HG02973 (cell line): ENCODE measurements around the gene YWHAH.

Source experiments
- ATAC-seq: cut with Tn5 transposase; IDR thresholded peaks from one replicate; pipeline ENCODE4 v1.9.1; 2021; ENCODE audit warnings: moderate library complexity; ENCODE audit not compliant: unreplicated experiment

YWHAH gene

GRCh38 chr22:31943978-31944699 is at the start of gene YWHAH:
TSS of gene YWHAH (plus strand) at chr22:31944535. CDS start at chr22:31944734, 199 bp downstream.
- ATAC-seq = peak; percentile 58

GRCh38 chr22:31895411-31896123 is 48.8 kb upstream of the YWHAH start:
- ATAC-seq = no peak

- no peak for ATAC-seq
These were observed 47.9 kb upstream of the YWHAH start for GRCh38 chr22:31896472-31896871.

DNA sequence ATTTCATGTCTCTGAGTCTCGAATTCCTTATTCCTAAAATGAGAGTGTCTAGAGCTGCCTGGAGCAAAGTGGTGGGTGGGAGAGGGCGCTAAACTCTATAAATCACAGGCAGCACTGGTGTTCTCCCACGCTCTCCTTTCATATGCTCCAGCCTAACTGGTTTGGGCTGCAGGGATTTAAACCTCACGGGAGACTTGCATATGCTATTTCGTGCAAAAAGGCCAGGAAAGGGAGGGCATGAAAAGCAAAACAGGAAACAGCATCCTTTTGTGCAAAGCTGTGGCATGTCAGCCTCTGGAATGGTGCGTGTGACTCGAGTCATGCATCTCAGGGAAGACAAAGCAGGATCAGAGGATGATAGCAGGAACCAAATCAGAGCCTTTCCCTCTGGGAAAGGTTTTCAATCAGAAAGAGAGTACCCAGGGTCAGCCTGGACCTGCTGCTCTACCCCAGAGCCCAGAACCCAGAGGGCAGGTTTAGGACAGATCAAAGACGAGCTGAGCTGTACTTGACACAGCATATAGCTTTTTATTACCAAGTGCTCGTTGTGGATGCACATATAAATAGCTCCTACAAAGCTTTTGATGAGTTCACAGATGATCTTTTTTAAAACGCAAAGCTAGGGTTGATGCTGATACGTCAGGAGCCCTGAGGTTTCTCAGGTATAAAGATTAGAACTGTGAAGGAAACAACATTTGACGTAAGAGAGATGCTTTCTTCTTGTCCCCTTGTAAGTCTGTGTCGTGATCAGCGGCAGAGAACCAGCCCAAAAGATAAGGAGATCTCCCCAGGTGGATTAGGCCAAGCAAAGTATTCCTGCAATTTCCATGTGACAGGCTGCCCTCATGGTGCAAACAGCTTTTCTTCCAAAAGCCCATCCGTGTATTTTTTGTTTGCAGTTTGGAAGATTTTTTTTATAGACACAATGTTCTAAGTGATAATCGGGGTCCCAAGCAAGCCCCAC is 46.2 kb upstream of the YWHAH start:
- ATAC-seq = no peak

GRCh38 chr22:31898926-31899325 is 45.4 kb upstream of the YWHAH start:
- no peak for ATAC-seq

- ATAC-seq = no peak
These were observed 44.7 kb upstream of the YWHAH start for GRCh38 chr22:31899669-31900068.

DNA sequence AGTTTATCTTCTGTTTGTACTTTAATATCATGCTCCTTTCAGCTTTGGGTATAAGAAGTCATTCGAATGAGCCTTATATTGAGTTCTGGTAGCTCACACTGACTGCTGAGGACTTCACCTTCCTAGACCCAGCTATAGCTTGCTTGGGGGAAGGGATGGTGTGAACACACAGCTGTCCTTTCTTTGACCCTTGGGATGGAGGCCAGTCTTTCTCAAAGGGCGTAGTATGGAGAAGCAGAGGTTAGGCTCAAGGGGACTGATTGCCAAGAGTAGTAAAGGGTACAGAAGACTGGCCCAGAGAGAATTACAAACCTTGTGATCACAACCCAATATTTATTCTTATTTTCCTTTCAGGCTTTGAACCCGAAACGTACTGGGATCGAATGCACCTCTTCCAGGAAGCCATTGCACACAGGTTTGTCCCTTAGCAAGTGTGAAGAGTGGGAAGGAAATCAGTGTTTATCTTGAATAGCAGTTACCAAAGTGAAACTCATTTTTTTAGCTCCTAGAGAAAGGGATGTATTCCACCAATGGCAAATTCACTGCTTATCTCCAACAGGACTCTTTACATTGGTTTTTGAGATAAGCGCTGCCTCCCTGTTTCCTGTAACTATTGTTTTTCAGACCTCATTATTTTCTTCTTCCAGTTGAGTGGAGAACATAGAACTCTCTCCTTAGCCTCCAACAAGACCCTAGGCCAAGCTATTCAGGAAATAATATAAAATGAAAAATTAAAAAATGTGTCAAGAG is 42.8 kb upstream of the YWHAH start:
- no peak for ATAC-seq

- ATAC-seq = no peak
These were observed 39.7 kb upstream of the YWHAH start for GRCh38 chr22:31904651-31905050.

DNA sequence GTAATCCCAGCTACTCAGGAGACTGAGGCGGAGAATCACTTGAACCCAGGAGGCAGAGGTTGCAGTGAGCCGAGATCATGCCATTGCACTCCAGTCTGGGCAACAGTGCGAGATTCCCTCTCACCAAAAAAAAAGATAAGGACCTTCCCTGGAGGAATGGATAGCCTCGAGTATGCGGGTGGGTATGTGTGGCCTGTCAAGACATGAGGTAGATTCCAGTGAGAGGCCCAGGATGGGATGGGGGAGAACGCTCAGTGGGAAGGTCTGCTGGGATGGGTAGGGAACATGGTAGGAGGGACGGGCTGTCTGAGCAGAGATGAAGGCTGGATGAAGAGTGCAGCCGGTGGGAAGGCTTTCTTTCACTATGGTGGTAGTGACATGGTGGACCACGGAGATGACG is 39.0 kb upstream of the YWHAH start:
- no peak for ATAC-seq

- ATAC-seq = no peak
These were observed 38.2 kb upstream of the YWHAH start for GRCh38 chr22:31906086-31906485.

GRCh38 chr22:31906569-31906968 is 37.8 kb upstream of the YWHAH start:
- no peak for ATAC-seq

DNA sequence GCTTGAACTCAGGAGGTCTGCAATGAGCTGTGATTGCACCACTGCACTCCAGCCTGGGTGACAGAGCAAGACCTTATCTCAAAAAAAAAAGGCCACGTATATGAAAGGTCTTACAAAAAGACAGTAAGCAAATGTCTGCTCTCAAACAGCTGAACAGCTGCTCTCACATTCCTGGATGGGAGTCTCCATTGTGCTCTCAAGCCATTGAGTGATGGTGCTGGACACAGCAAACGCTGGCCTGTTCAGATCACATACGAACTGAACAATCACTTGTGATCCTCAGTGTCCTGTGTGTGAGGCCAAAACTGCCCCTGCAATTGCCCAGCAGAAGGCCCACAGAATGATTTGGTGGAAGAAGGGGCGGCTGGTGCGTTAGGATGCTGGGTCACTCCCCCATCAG is 34.4 kb upstream of the YWHAH start:
- ATAC-seq = no peak

- no peak for ATAC-seq
These were observed 32.5 kb upstream of the YWHAH start for GRCh38 chr22:31911565-31912406.

- no peak for ATAC-seq
These were observed 32.0 kb upstream of the YWHAH start for GRCh38 chr22:31912407-31912743.

DNA sequence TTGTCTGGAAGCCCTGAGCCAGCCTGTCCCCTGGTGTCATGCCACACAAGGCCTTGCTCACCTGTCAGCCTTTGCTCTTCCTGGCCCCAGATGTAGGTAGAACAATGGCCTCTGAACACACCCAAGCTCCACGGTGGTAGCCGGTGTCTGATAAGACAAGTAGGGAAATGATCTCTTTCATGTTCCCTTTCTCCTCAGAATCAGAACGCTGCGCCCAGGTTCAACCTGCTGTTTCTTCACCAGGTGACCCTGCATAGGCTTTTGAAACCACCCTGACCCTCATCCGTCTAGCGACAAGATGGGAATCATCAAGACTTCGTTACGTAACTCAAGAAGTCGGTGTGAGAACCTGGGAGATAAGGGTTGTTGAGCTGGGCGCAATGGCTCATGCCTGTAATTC is 28.7 kb upstream of the YWHAH start:
- ATAC-seq = no peak

GRCh38 chr22:31917227-31917921 is 27.0 kb upstream of the YWHAH start:
- no peak for ATAC-seq

- ATAC-seq = no peak
These were observed 24.6 kb upstream of the YWHAH start for GRCh38 chr22:31919730-31920129.

- no peak for ATAC-seq
These were observed 24.0 kb upstream of the YWHAH start for GRCh38 chr22:31920306-31920705.

DNA sequence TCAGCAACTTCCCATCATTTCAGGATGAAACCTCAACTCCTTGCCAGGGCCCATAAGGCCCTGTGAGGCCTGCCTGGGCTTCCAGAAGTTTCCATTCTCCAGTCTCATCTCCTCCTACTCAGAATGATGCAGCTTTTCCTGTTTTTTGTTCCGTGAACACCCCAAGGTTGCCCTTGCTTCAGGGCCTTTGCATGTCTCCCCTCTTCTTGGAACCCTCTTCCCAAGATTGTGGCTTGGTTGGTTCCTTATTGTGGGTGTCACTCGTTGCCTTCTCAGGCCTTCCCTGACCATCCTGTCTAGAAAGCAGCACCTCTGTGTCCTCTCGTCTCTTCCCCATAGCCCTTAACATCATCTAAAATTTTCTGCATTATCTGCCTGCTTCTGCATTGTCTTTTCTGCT is 23.2 kb upstream of the YWHAH start:
- no peak for ATAC-seq
